WTC11 (cell line): ENCODE data around the gene TANC1.

Experiments used
- ARID4B ChIP-seq: sonication (generic); formaldehyde crosslinking; IDR thresholded peaks from 2 replicates; pipeline ENCODE4 v1.8.0; 2023; ENCODE audit warnings: missing genetic modification reagents, mild to moderate bottlenecking, borderline replicate concordance
- CTCF ChIP-seq: fragments of 200-600 bp; IDR thresholded peaks from 2 replicates; pipeline ENCODE4 v1.8.0; 2022; ENCODE audit warnings: antibody characterized with exemption
- E2F4 ChIP-seq: sonication (generic); formaldehyde crosslinking; IDR thresholded peaks from 2 replicates; pipeline ENCODE4 v1.8.1; 2022; ENCODE audit warnings: low read depth, mild to moderate bottlenecking, moderate library complexity, missing genetic modification reagents, borderline replicate concordance
- FOXP1 ChIP-seq: sonication (generic); formaldehyde crosslinking; IDR thresholded peaks from 2 replicates; pipeline ENCODE4 v1.8.0; 2022; ENCODE audit warnings: missing genetic modification reagents, mild to moderate bottlenecking, moderate library complexity, borderline replicate concordance
- IRF2 ChIP-seq: sonication (generic); formaldehyde crosslinking; IDR thresholded peaks from 2 replicates; pipeline ENCODE4 v1.8.0; 2022; ENCODE audit warnings: low read depth, missing genetic modification reagents, borderline replicate concordance
- MAX ChIP-seq: sonication (generic); formaldehyde crosslinking; IDR thresholded peaks from 2 replicates; pipeline ENCODE4 v1.8.0; 2022; ENCODE audit warnings: mild to moderate bottlenecking, missing genetic modification reagents
- MXD4 ChIP-seq: fragments of 250-450 bp; sonication (Bioruptor Pico); IDR thresholded peaks from 2 replicates; pipeline ENCODE4 v1.8.0; 2021; ENCODE audit warnings: mild to moderate bottlenecking, moderate library complexity, borderline replicate concordance
- RELA ChIP-seq: sonication (generic); formaldehyde crosslinking; IDR thresholded peaks from 2 replicates; pipeline ENCODE4 v1.8.1; 2022; ENCODE audit warnings: missing genetic modification reagents, mild to moderate bottlenecking, borderline replicate concordance
- ZBTB43 ChIP-seq: sonication (generic); formaldehyde crosslinking; IDR thresholded peaks from 2 replicates; pipeline ENCODE4 v1.8.1; 2023; ENCODE audit warnings: mild to moderate bottlenecking, missing genetic modification reagents
- ZNF121 ChIP-seq: sonication (generic); formaldehyde crosslinking; IDR thresholded peaks from 2 replicates; pipeline ENCODE4 v1.8.0; 2023; ENCODE audit warnings: missing genetic modification reagents
- ZSCAN18 ChIP-seq: fragments of 250-450 bp; sonication (Bioruptor Pico); IDR thresholded peaks from 2 replicates; pipeline ENCODE4 v2.1.2; 2022; ENCODE audit warnings: mild to moderate bottlenecking, moderate library complexity

GRCh38 chr2:158960193-158960592, 8.2 kb upstream of the TANC1 start:
- no peak for TF ChIP-seq FOXP1 (CRISPR knock-in tag)
- TF ChIP-seq MXD4 (CRISPR knock-in tag) = no peak
- no peak for TF ChIP-seq CTCF
- TF ChIP-seq IRF2 (CRISPR knock-in tag) = no peak
- TF ChIP-seq ZNF121 = no peak
- TF ChIP-seq ZBTB43 = no peak
- no peak for TF ChIP-seq MAX
- no peak for TF ChIP-seq E2F4 (CRISPR knock-in tag)
- TF ChIP-seq ARID4B (CRISPR knock-in tag) = no peak
- no peak for TF ChIP-seq RELA
- no peak for TF ChIP-seq ZSCAN18 (CRISPR knock-in tag)
